Vagina (tissue), 2 donors: Measurements from ENCODE around the gene ZNF579.

Source experiments
- CTCF ChIP-seq, 3 experiments: fragments of 450-650 bp in 2 of 3; fragments of 200-600 bp in 1 of 3; sonication (generic) in 1 of 3; IDR thresholded peaks; one replicate each; pipeline ENCODE4 v1.5.1; 2017 to 2019; ENCODE audit warnings: antibody characterized with exemption in 3 of 3, mild to moderate bottlenecking in 2 of 3, moderate library complexity in 2 of 3
- POLR2A ChIP-seq, 2 donors: fragments of 450-650 bp; IDR thresholded peaks; one replicate each; pipeline ENCODE4 v1.6.1; 2017; ENCODE audit warnings: antibody characterized with exemption in 2 of 2, mild to moderate bottlenecking in 2 of 2, moderate library complexity in 2 of 2

- TF ChIP-seq POLR2A (IDR thresholded peaks at IDR 0.05) = no peak
- no peak for TF ChIP-seq CTCF (IDR thresholded peaks at IDR 0.05)
Observed at GRCh38 chr19:55584871-55585270, 4.2 kb upstream of the ZNF579 start.
